WERI-Rb-1 (cell line): ENCODE data around the gene PRKD1.

Experiments used
- DNase-seq: peaks from one replicate; pipeline ENCODE4 v3.0.0-alpha.2; 2020
- H3K27ac ChIP-seq: fragments of 250-450 bp; sonication (Bioruptor Pico); 2 replicates; pipeline ENCODE4 v1.5.1; 2020; ENCODE audit warnings: mild to moderate bottlenecking, moderate library complexity
- H3K27me3 ChIP-seq: fragments of 250-450 bp; sonication (Bioruptor Pico); 2 replicates; pipeline ENCODE4 v1.5.1; 2021; ENCODE audit warnings: mild to moderate bottlenecking, low read depth, moderate library complexity; ENCODE audit not compliant: insufficient read depth, severe bottlenecking
- H3K36me3 ChIP-seq: fragments of 250-450 bp; sonication (Bioruptor Pico); 2 replicates; pipeline ENCODE4 v1.5.1; 2020; ENCODE audit warnings: mild to moderate bottlenecking, moderate library complexity
- H3K4me3 ChIP-seq: 2 replicates; pipeline ENCODE4 v1.5.1; 2011; ENCODE audit warnings: low read depth, mild to moderate bottlenecking, control low read depth, low read length
- H3K9me3 ChIP-seq: fragments of 250-450 bp; sonication (Bioruptor Pico); 2 replicates; pipeline ENCODE4 v1.5.1; 2021; ENCODE audit warnings: mild to moderate bottlenecking, moderate library complexity; ENCODE audit not compliant: severe bottlenecking
- TF ChIP-seq, protein P1 (sequence below): IDR thresholded peaks from 2 replicates; pipeline ENCODE4 v1.5.1; 2011; ENCODE audit warnings: low read depth, mild to moderate bottlenecking, control low read depth, inconsistent platforms, low read length

The PRKD1 gene

DNA sequence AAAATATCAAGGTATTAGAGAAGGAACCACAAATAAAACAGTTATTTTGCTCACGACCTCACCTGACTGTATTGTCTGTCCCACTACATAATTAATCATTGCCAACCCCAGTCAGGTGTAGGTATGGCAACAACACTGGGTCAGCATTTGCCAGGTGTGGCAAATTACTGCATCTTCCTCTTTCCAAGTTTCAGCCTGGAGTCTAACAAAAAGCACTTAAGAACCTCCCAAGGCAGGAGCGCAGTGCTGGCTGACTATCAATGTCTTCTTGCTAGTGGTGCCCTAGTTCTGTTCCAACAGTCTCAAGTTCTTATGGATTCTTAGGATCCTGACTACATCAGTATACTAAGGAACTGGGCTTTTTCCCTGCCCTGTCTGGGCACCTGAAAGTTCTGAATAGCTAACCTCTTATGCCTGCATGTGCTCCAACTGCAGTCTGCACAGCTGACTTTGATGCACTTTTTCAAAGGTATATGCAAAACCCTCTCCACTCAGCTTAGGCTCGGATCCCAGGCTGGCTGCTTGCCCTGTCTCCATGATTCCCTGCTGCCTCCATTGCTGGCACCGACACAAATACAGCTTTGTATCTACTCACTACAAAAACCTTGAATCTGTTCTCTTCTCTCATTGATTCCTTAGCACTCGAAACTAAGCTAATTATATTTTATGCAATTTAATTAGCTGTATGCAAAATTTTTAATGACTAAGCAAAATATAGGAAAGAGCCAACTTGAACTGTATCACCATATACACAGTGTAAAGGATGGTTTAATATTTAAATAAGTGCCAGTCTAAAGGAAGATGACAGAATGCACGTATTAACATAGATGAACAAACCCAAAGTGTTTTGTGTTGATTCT, 113.3 kb downstream of the PRKD1 start:
- Histone ChIP-seq H3K9me3 (no peaks in the 10 kb centered on the region), H3K36me3 (no peaks in the 10 kb centered on the region), H3K4me3 (no peak overlapping the region), H3K27ac (no peak overlapping the region), H3K27me3 (no peaks in the 10 kb centered on the region)
- TF ChIP-seq, protein P1, sequence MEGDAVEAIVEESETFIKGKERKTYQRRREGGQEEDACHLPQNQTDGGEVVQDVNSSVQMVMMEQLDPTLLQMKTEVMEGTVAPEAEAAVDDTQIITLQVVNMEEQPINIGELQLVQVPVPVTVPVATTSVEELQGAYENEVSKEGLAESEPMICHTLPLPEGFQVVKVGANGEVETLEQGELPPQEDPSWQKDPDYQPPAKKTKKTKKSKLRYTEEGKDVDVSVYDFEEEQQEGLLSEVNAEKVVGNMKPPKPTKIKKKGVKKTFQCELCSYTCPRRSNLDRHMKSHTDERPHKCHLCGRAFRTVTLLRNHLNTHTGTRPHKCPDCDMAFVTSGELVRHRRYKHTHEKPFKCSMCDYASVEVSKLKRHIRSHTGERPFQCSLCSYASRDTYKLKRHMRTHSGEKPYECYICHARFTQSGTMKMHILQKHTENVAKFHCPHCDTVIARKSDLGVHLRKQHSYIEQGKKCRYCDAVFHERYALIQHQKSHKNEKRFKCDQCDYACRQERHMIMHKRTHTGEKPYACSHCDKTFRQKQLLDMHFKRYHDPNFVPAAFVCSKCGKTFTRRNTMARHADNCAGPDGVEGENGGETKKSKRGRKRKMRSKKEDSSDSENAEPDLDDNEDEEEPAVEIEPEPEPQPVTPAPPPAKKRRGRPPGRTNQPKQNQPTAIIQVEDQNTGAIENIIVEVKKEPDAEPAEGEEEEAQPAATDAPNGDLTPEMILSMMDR: no peak
- DNase-seq: no peak

DNA sequence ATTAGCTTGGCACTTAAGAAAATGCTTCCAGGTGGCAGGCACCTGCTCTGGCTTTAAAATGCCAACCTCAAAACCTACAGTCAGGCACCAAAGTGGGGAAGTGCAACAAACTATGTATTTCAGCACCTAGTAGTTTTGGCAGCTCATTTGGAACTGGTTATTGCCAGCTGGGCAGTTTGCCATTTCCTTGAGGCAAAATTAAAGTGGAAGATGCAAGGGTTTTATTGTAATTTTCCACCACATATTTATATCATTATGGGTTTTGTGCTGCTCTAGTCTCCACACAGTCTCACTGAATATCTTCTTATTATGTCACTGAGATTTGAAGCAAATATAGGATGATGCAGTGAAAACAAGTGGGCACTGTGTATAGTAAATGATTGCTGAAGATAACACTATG, 117.0 kb downstream of the PRKD1 start:
- Histone ChIP-seq H3K4me3 (no peak overlapping the region), H3K9me3 (no peaks in the 10 kb centered on the region), H3K27ac (no peak overlapping the region), H3K36me3 (no peaks in the 10 kb centered on the region), H3K27me3 (no peaks in the 10 kb centered on the region)
- TF ChIP-seq, protein P1: no peak
- DNase-seq: no peak

DNA sequence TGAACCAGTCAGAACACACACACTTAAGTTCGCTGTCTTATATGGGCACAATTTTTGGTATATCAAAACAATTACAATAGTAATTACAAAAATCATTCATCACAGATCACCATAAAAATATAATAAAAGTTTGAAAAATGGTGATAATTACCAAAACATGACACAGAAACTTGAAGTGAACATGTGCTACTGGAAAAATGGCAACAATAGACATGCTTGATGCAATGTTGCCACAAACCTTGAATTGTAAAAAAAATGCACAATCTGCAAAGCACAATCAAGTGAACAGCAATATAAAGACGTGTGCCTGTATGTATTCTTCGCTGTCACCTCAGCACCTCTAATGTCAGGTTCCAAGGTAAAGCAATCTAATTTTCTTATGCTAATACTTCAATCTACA, 117.6 kb downstream of the PRKD1 start:
- Histone ChIP-seq H3K4me3 (no peak overlapping the region), H3K9me3 (no peaks in the 10 kb centered on the region), H3K36me3 (no peaks in the 10 kb centered on the region), H3K27me3 (no peaks in the 10 kb centered on the region), H3K27ac (no peak overlapping the region)
- DNase-seq: no peak
- TF ChIP-seq, protein P1: no peak

DNA sequence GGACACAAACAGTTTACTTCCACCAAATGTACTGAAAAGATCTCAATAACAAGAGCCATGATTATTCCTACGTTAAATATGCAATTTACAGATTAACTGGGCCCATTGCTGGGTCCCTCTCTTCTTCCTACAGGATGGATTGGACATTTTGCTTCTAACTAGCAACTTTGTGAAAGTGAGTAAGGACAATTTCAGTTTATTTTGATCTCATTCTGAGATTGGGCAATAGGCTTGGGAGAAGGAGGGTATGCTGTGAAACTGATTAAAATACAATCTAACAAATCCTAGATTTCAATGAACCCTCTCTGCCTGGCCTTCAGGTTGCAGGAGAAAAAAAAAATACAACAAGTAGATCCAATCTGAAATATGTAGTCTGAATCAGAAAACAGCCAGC, 121.5 kb downstream of the PRKD1 start:
- Histone ChIP-seq H3K27me3 (no peaks in the 10 kb centered on the region), H3K27ac (no peak overlapping the region), H3K4me3 (no peak overlapping the region), H3K36me3 (no peaks in the 10 kb centered on the region), H3K9me3 (no peaks in the 10 kb centered on the region)
- DNase-seq: no peak
- TF ChIP-seq, protein P1: no peak

DNA sequence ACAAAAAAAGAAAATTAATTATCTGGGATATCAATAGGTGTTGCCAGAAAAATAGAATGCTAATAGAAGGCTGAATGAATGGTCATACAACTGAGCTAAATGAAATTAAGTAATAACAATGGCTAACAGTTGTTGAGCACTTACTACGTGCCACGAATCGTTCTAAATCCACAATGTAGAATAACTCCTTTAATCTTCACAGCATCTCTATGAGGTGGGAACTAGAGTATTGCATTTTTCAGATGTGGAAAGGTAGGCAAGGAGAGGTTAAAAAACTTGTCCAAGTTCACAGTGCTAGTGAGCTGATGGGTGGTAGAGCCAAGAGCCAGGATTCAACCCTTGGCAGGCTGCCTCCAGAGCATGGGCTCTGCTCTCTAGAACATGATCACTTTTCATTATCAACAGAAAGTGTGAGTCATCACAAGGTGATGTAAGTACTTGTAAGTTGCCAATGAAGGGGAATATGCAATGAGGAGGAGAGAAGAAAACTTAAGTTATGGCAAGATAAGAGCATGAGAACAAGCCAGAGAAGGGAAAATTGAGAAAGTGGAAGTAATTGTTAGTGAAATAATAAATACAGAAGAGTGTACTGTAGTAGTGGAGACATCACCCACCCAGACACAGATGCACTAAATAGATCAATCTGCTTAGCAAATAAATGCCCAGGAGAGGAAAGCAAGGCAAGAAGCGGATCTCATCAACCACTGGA, 122.1 kb downstream of the PRKD1 start:
- Histone ChIP-seq H3K36me3 (no peaks in the 10 kb centered on the region), H3K9me3 (no peaks in the 10 kb centered on the region), H3K27ac (no peak overlapping the region), H3K27me3 (no peaks in the 10 kb centered on the region), H3K4me3 (no peak overlapping the region)
- no peak for DNase-seq
- TF ChIP-seq, protein P1: no peak
